GM23248 (cell line): ENCODE measurements around the gene CCHCR1.

Experiments used
- EZH2 ChIP-seq: fragments of 200-600 bp; sonication (generic); IDR thresholded peaks from 2 replicates; pipeline ENCODE4 v1.6.1; 2018; ENCODE audit warnings: antibody characterized with exemption, mild to moderate bottlenecking; ENCODE audit not compliant: insufficient read depth, poor library complexity, severe bottlenecking
- EZH2phosphoT487 ChIP-seq: fragments of 200-600 bp; sonication (generic); IDR thresholded peaks from 2 replicates; pipeline ENCODE4 v1.6.1; 2018; ENCODE audit warnings: antibody characterized with exemption, moderate library complexity, mild to moderate bottlenecking, low read depth; ENCODE audit not compliant: insufficient read depth

- no peak for TF ChIP-seq EZH2phosphoT487
- no peak for TF ChIP-seq EZH2
Measured at GRCh38 chr6:31125162-31125561, 32.4 kb downstream of the CCHCR1 start.
